ES-I3 (cell line): Measurements from ENCODE around the gene TNNT1.
A peak's percentile ranks its signal among the peaks of the same experiment; 100 is the strongest.

Source experiments
- H3K36me3 ChIP-seq: 2 replicates; pipeline ENCODE4 v1.6.1; 2013; ENCODE audit warnings: mild to moderate bottlenecking, low read length, control low read depth, moderate library complexity; ENCODE audit not compliant: insufficient read depth
- H3K4me1 ChIP-seq: 2 replicates; pipeline ENCODE4 v1.6.1; 2013; ENCODE audit warnings: mild to moderate bottlenecking, control low read depth, low read length; ENCODE audit not compliant: insufficient read depth
- H3K9ac ChIP-seq: 2 replicates; pipeline ENCODE4 v1.6.1; 2013; ENCODE audit warnings: low read depth, mild to moderate bottlenecking, low read length, moderate library complexity
- H3K9me3 ChIP-seq: 2 replicates; pipeline ENCODE4 v1.6.1; 2013; ENCODE audit warnings: mild to moderate bottlenecking, low read length, moderate library complexity; ENCODE audit not compliant: control insufficient read depth, insufficient read depth

Gene TNNT1

DNA sequence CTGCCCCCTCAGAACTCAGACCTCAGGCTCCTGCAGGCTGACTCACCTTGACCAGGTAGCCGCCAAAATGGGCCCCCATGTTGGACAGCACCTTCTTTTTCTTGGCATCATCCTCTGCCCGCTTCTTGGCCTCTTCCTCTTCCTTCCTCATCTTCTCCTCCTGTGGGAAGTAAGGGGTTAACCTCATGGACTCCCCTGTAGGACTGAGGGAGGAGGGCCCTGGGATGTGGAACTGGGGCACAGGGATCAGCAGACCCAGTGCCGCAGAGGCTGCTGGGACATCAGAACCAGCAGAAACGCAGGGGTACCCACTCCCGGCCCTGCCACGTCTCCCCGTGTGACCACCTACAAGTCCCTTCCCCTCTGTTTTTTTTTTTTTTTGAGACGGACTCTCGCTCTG lies 11.1 kb downstream of the TNNT1 start:
- Histone ChIP-seq H3K4me1 (peaks cover 12% of the 10 kb centered on the region; the same call in 1 of the 2 replicates), H3K36me3 (no peaks in the 10 kb centered on the region), H3K9ac (no peak overlapping the region)

DNA sequence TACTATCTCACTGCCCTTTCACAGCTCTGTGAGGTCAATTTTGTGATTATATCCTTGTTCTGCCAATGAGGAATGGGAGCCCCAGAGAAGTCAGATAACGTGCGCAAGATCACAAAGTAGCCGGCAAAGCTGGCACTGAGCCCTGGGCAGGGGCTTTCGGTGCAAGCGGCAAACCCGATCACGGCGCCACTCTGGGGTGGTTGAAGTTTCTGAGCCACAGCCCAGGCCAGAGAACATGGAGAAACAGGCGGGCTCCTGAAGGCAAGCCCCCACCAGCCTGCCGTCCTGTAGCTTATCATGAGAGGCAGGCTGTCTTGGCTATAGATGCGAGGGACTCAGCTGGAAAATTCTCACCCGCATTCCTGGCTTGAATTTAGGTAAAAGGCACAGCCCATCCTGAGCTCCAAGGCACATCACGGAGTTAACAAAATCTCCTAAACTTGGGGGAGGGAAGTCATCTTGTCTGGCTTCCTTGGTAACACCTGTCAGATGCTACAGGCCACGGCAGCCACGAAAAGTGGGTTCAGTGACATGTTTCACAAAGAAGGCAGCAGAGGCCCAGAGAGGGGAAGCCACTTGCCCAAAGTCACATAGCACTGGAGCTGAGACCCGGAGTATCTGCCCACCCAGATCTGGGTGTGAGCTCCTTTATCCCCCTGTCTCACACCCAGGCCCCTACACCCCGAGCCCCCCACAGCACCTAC lies 12.5 kb downstream of the TNNT1 start:
- Histone ChIP-seq H3K9ac (no peak overlapping the region), H3K9me3 (no peaks in the 10 kb centered on the region), H3K4me1 (peaks cover 18% of the 10 kb centered on the region), H3K36me3 (no peaks in the 10 kb centered on the region)

More for the DNA sequence above, 11.1 kb downstream of the TNNT1 start:
- no peaks in the 10 kb centered on the region for H3K9me3 ChIP-seq

DNA sequence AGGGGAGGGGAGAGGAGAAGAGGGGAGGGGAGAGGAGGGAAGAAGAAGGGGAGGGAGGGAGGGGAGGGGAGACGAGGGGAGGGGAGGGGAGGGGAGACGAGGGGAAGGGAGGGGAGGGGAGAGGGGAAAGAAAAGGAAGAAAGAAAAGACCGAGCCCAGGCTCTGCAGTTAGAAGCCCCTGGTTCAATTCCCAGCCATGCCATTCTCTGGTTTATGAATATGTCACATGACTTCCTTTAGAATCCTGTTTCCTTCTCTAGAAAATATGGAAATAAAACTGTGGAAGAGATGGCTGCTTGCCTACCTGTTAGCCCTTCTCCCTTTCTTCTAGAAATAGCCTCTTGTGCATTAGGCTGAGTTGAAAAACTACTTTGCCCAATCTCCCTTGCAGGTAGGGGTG lies 14.3 kb downstream of the TNNT1 start:
- Histone ChIP-seq H3K9ac (no peak overlapping the region), H3K4me1 (peaks cover 18% of the 10 kb centered on the region), H3K36me3 (no peaks in the 10 kb centered on the region), H3K9me3 (no peaks in the 10 kb centered on the region)

- H3K4me1 ChIP-seq = peaks cover 22% of the 10 kb centered on the region
- no peak overlapping the region for H3K9ac ChIP-seq
- H3K9me3 ChIP-seq = no peaks in the 10 kb centered on the region
- no peaks in the 10 kb centered on the region for H3K36me3 ChIP-seq
These were observed 15.2 kb downstream of the TNNT1 start for GRCh38 chr19:55133639-55134444.

DNA sequence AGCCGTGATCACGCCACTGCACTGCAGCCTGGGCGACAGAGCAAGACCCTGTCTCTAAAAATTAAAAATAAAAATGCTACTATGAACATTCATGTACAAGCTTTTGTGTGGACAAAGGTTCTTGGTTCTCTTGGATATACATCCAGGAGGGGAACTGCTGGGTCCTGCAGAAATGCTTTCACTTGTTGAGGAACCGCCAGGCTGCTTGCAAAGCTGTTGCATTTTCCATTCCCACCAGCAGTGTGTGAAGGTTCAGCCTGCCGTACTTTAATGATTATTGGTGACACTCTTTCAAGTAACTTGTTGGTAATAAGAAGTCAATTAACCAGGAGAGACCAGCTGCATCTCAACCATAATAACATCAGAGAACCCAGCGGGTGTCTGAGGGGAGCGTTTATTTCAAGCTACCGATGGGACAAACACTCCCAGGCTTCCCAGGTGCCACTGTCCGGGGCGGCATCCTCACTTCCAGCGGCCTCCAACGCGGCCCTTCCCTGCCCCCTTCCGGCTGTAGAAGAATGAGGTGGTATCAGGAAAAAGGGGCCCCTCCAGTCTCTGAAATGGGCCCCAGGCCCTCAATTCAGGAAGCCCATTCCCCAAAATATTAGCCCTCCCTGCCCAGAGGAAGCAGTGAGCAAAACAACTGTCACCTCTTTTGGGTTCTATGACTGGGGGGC lies 16.4 kb downstream of the TNNT1 start:
- H3K9me3 ChIP-seq = no peaks in the 10 kb centered on the region
- peaks cover 18% of the 10 kb centered on the region for H3K4me1 ChIP-seq
- no peaks in the 10 kb centered on the region for H3K36me3 ChIP-seq
- H3K9ac ChIP-seq = 0 out of 2 replicates have a peak overlapping the region, but pooled peaks have one; percentile 6

GRCh38 chr19:55131421-55131820 lies 17.6 kb downstream of the TNNT1 start:
- peaks cover 18% of the 10 kb centered on the region for H3K4me1 ChIP-seq
- no peaks in the 10 kb centered on the region for H3K36me3 ChIP-seq
- no peaks in the 10 kb centered on the region for H3K9me3 ChIP-seq
- H3K9ac ChIP-seq = no peak overlapping the region

DNA sequence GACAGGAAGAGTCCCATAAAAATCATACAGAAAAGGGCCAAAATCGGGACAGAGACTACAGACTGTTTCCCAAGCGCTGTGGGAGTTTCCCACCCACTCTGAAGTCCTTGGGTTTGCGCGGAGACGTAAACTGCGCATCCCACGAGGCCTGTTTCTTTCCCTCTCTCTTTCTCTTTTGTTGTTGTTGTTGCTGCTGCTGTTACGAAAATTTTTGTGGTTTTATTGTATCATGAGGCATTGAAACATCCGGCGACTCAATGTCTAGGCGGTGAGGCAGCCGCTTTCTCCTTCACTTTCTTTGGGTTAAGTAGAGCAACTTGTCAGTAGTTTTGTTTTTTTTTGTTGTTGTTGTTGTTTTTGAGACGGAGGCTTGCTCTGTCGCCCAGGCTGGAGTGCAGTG lies 30.0 kb downstream of the TNNT1 start:
- Histone ChIP-seq H3K36me3 (no peaks in the 10 kb centered on the region), H3K4me1 (peaks cover 9% of the 10 kb centered on the region; the same call in 1 of the 2 replicates), H3K9ac (peak overlapping the region; percentile 87), H3K9me3 (no peaks in the 10 kb centered on the region)

- peaks cover 12% of the 10 kb centered on the region for H3K4me1 ChIP-seq
- H3K9me3 ChIP-seq = no peaks in the 10 kb centered on the region
- H3K9ac ChIP-seq = peak overlapping the region; percentile 87
- H3K36me3 ChIP-seq = no peaks in the 10 kb centered on the region
These were observed 30.5 kb downstream of the TNNT1 start for GRCh38 chr19:55118401-55118991.

DNA sequence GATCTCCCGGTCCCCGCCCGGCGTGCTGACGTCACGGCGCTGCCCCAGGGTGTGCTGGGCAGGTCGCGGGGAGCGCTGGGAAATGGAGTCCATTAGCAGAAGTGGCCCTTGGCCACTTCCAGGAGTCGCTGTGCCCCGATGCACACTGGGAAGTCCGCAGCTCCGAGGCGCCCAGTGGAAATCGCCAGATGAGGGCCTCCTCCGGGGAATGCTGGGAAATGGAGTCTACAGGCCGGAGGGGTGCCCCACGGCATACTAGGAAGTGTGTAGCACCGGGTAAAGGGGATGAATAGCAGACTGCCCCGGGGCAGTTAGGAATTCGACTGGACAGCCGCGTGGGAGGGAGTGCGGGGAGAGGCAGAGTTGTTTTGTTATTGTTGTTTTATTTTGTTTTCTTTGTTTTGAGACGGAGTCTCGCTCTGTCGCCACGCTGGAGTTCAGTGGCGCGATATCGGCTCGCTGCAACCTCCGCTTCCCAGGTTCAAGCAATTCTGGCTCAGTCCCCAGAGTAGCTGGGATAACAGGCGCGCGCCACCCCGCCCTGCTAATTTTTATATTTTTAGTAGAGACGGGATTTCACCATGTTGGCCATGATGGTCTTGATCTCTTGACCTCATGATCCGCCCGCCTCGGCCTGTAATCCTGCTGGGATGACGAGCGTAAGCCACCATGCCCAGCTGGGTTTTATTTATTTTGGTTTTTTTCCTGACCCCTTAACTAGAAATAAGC lies 31.2 kb downstream of the TNNT1 start:
- Histone ChIP-seq H3K36me3 (no peaks in the 10 kb centered on the region), H3K9me3 (no peaks in the 10 kb centered on the region), H3K4me1 (peaks cover 17% of the 10 kb centered on the region), H3K9ac (peak overlapping the region; percentile 87; the same call in 1 of the 2 replicates)

- Histone ChIP-seq H3K4me1 (peaks cover 19% of the 10 kb centered on the region), H3K9ac (peak within 1 kb of the TSS; percentile 87; the same call in 1 of the 2 replicates), H3K36me3 (no peaks in the 10 kb centered on the region), H3K9me3 (no peaks in the 10 kb centered on the region)
These were observed 31.9 kb downstream of the TNNT1 start, which contains the start of gene PPP1R12C for GRCh38 chr19:55116859-55117662. TSS of gene PPP1R12C (minus strand) at chr19:55117637. CDS start at chr19:55117543, 94 bp downstream.

GRCh38 chr19:55116232-55116858 lies 32.7 kb downstream of the TNNT1 start:
- peaks cover 19% of the 10 kb centered on the region for H3K4me1 ChIP-seq
- no peaks in the 10 kb centered on the region for H3K36me3 ChIP-seq
- no peaks in the 10 kb centered on the region for H3K9me3 ChIP-seq
- H3K9ac ChIP-seq = peak overlapping the region; percentile 52; the same call in 1 of the 2 replicates

DNA sequence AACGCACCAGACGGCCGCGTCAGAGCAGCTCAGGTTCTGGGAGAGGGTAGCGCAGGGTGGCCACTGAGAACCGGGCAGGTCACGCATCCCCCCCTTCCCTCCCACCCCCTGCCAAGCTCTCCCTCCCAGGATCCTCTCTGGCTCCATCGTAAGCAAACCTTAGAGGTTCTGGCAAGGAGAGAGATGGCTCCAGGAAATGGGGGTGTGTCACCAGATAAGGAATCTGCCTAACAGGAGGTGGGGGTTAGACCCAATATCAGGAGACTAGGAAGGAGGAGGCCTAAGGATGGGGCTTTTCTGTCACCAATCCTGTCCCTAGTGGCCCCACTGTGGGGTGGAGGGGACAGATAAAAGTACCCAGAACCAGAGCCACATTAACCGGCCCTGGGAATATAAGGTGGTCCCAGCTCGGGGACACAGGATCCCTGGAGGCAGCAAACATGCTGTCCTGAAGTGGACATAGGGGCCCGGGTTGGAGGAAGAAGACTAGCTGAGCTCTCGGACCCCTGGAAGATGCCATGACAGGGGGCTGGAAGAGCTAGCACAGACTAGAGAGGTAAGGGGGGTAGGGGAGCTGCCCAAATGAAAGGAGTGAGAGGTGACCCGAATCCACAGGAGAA lies 33.5 kb downstream of the TNNT1 start:
- Histone ChIP-seq H3K36me3 (no peaks in the 10 kb centered on the region), H3K9me3 (no peaks in the 10 kb centered on the region), H3K4me1 (peaks cover 19% of the 10 kb centered on the region), H3K9ac (no peak overlapping the region)
